Endothelial cell of umbilical vein (primary cell): Measurements from ENCODE around the gene TLE4.

Experiments used
- CTCF ChIP-seq, 2 donors: IDR thresholded peaks; 1 replicate in 1 of 2; 2 replicates in 1 of 2; pipeline ENCODE4 v1.5.1; 2011; ENCODE audit warnings: low read length in 2 of 2, mild to moderate bottlenecking in 2 of 2, moderate library complexity in 2 of 2, control low read depth in 1 of 2, inconsistent platforms in 1 of 2, low read depth in 1 of 2; ENCODE audit not compliant: insufficient read depth in 1 of 2; ENCODE audit errors: extremely low read depth in 1 of 2
- MAX ChIP-seq: IDR thresholded peaks from 2 replicates; pipeline ENCODE4 v1.6.1; 2011; ENCODE audit not compliant: insufficient read depth, insufficient read length
- POLR2AphosphoS5 ChIP-seq: IDR thresholded peaks from 2 replicates; pipeline ENCODE4 v1.6.1; 2012; ENCODE audit warnings: low read depth, mild to moderate bottlenecking, control low read depth, low read length, moderate library complexity; ENCODE audit not compliant: insufficient read depth

GRCh38 chr9:79766091-79766490 lies 194.3 kb downstream of the TLE4 start:
- no peak for TF ChIP-seq CTCF (IDR thresholded peaks at IDR 0.05; ENCODE audit: extremely low read depth in 1 of 2, insufficient read depth in 1 of 2, low read depth in 1 of 2, low read length in 2 of 2)
- TF ChIP-seq MAX, result no peak
- no peak for TF ChIP-seq POLR2AphosphoS5
